22Rv1 (cell line): ENCODE measurements around the gene LRRC27.

ENCODE experiments used
- CTCF ChIP-seq: fragments of 450-650 bp; IDR thresholded peaks from 2 replicates; pipeline ENCODE4 v1.5.1; 2017; ENCODE audit warnings: mild to moderate bottlenecking
- ZFX ChIP-seq: fragments of 450-650 bp; IDR thresholded peaks from 2 replicates; pipeline ENCODE4 v1.6.1; 2017; ENCODE audit warnings: antibody characterized with exemption, borderline replicate concordance

GRCh38 chr10:132411561-132412253 is 79.7 kb downstream of the LRRC27 start:
- TF ChIP-seq CTCF: no peak
- no peak for TF ChIP-seq ZFX
